SK-MEL-5 (cell line): ENCODE results near the gene MFGE8. TPM values are rescaled to one million over a fixed set of nuclear protein-coding genes. Genes with fewer than 3 reads are reported as not detected.
"Not testable (repeated sequence)": the region's sequence is repeated elsewhere in the genome, so short reads cannot be mapped to it uniquely, and the experiment has no call there.

Source experiments
- DNase-seq: peaks from one replicate; pipeline ENCODE4 v3.0.0-alpha.2; 2016; ENCODE audit warnings: low read depth, low spot score
- in situ Hi-C: cut with HindIII; loops from 2 replicates; pipeline ENCODE4 v1.10.0; 2016; ENCODE audit warnings: low sequenced_read_pairs, high pct_unique_total_duplicates, low pct_unique_long_range_greater_than_20kb
- total RNA-seq: library from RNA; depleted of rRNA; stranded (reverse); fragments of >200 nt; shearing (Covaris generic); gene quantifications from 2 replicates; pipeline ENCODE4 v1.2.3, GENCODE V29; 2014

The MFGE8 gene
- total RNA-seq, 1 experiment from 2014 or later = 41.4 TPM

GRCh38 chr15:88928192-88928591, 15.0 kb upstream of the MFGE8 start:
- DNase-seq, in situ Hi-C loops: not testable (repeated sequence)

- DNase-seq, in situ Hi-C loops: not testable (repeated sequence)
Measured at GRCh38 chr15:88925648-88926047, 12.5 kb upstream of the MFGE8 start.

GRCh38 chr15:88920892-88921435, 7.8 kb upstream of the MFGE8 start:
- in situ Hi-C loops = not testable (repeated sequence)

GRCh38 chr15:88920186-88920891, 7.2 kb upstream of the MFGE8 start:
- in situ Hi-C loops = no loop called here
- no peak for DNase-seq

More at GRCh38 chr15:88920892-88921435, 7.8 kb upstream of the MFGE8 start:
- not testable (repeated sequence) for DNase-seq

GRCh38 chr15:88918738-88919137, 5.6 kb upstream of the MFGE8 start:
- DNase-seq = peak; percentile 77
- in situ Hi-C loops = no loop called here

GRCh38 chr15:88917760-88918159, 4.6 kb upstream of the MFGE8 start:
- in situ Hi-C loops = no loop called here
- no peak for DNase-seq

- no peak for DNase-seq
- in situ Hi-C loops = no loop called here
Measured at GRCh38 chr15:88915354-88915753, 2.2 kb upstream of the MFGE8 start.

GRCh38 chr15:88913850-88914169, 631 bp upstream of the MFGE8 start:
- no peak for DNase-seq
- in situ Hi-C loops = no loop called here

- in situ Hi-C loops = no loop called here
- no peak for DNase-seq
Measured at GRCh38 chr15:88912500-88912921, 668 bp downstream of the MFGE8 start.

- no peak for DNase-seq
- in situ Hi-C loops = no loop called here
Measured at GRCh38 chr15:88911766-88912118, 1.4 kb downstream of the MFGE8 start.

GRCh38 chr15:88909956-88910831, 3.0 kb downstream of the MFGE8 start:
- DNase-seq = no peak
- in situ Hi-C loops = no loop called here

GRCh38 chr15:88908697-88909621, 4.2 kb downstream of the MFGE8 start:
- in situ Hi-C loops = no loop called here
- DNase-seq = no peak

GRCh38 chr15:88908123-88908522, 5.1 kb downstream of the MFGE8 start:
- DNase-seq = no peak
- in situ Hi-C loops = no loop called here

GRCh38 chr15:88907111-88907510, 6.1 kb downstream of the MFGE8 start:
- in situ Hi-C loops = no loop called here

GRCh38 chr15:88906551-88906950, 6.6 kb downstream of the MFGE8 start:
- in situ Hi-C loops = no loop called here
- DNase-seq = no peak

More at GRCh38 chr15:88907111-88907510, 6.1 kb downstream of the MFGE8 start:
- no peak for DNase-seq

- DNase-seq = no peak
- in situ Hi-C loops = no loop called here
Measured at GRCh38 chr15:88906130-88906529, 7.0 kb downstream of the MFGE8 start.

- in situ Hi-C loops = no loop called here
- DNase-seq = no peak
Measured at GRCh38 chr15:88905576-88905975, 7.6 kb downstream of the MFGE8 start.
